ENCODE data around the gene MRPL57. TPM values are rescaled to one million over a fixed set of nuclear protein-coding genes. Genes with fewer than 3 reads are reported as not detected.

MRPL57 gene
- total and polyA plus RNA-seq, 4 donors, result 14.6 to 49.4 (median 21.6) TPM

- 83% methylated on average over 17 of the region's 17 CpGs for whole genome bisulfite sequencing
- Histone ChIP-seq H3K27ac (ENCODE audit: low read depth in 1 of 2, low read length in 2 of 2) (no peak overlapping the region), H3K4me3 (ENCODE audit: low read depth in 1 of 3, low read length in 3 of 3) (no peak overlapping the region), H3K27me3 (ENCODE audit: control insufficient read depth in 4 of 4, insufficient read depth in 4 of 4, low read length in 3 of 4) (no peaks in the 10 kb centered on the region), H3K9me3 (ENCODE audit: control insufficient read depth in 4 of 4, low read length in 3 of 4) (peaks cover 0 to 3% (median 0%) of the 10 kb centered on the region in 4 donors), H3K4me1 (ENCODE audit: control insufficient read depth in 4 of 4, insufficient read depth in 4 of 4, low read length in 3 of 4) (no peaks in the 10 kb centered on the region), H3K36me3 (ENCODE audit: control insufficient read depth in 4 of 4, insufficient read depth in 3 of 4, low read depth in 1 of 4, low read length in 3 of 4) (no peaks in the 10 kb centered on the region), H3K9ac (ENCODE audit: low read depth in 1 of 2, low read length in 2 of 2) (no peak overlapping the region)
- no peak for DNase-seq (ENCODE audit: low spot score)
- TF ChIP-seq NR2F2 (IDR thresholded peaks at IDR 0.05), result no peak
- no peak for TF ChIP-seq ZBTB33 (IDR thresholded peaks at IDR 0.05)
- no peak for TF ChIP-seq MAX (IDR thresholded peaks at IDR 0.05)
- TF ChIP-seq REST (IDR thresholded peaks at IDR 0.05), result no peak
- no peak for TF ChIP-seq HNF4A (conservative IDR thresholded peaks at IDR 0.05)
- TF ChIP-seq ATF3 (IDR thresholded peaks at IDR 0.05), result no peak
- TF ChIP-seq HNF4G (IDR thresholded peaks at IDR 0.05), result no peak
These were observed 49.6 kb downstream of the MRPL57 start for GRCh38 chr13:21225841-21226581.

GRCh38 chr13:21227917-21228316 is 51.5 kb downstream of the MRPL57 start:
- H3K9me3 ChIP-seq (ENCODE audit: control insufficient read depth in 4 of 4, low read length in 3 of 4), result no peaks in the 10 kb centered on the region
- H3K4me1 ChIP-seq (ENCODE audit: control insufficient read depth in 4 of 4, insufficient read depth in 4 of 4, low read length in 3 of 4), result no peaks in the 10 kb centered on the region
- H3K27me3 ChIP-seq (ENCODE audit: control insufficient read depth in 4 of 4, insufficient read depth in 4 of 4, low read length in 3 of 4), result no peaks in the 10 kb centered on the region
- 89% methylated on average over 7 of the region's 7 CpGs for WGBS
- DNase-seq (ENCODE audit: low spot score), result no peak
- H3K27ac ChIP-seq (ENCODE audit: low read depth in 1 of 2, low read length in 2 of 2), result no peak overlapping the region
- TF ChIP-seq HNF4G (IDR thresholded peaks at IDR 0.05) (no peak), YY1 (IDR thresholded peaks at IDR 0.05) (no peak), HNF4A (conservative IDR thresholded peaks at IDR 0.05) (no peak), GABPA (IDR thresholded peaks at IDR 0.05 in 1 of 2, conservative IDR thresholded peaks at IDR 0.05 in 1 of 2) (no peak), EGR1 (IDR thresholded peaks at IDR 0.05; ENCODE audit: low read depth in 2 of 2) (no peak), ATF3 (IDR thresholded peaks at IDR 0.05) (no peak), ZBTB33 (IDR thresholded peaks at IDR 0.05) (no peak), FOXA2 (IDR thresholded peaks at IDR 0.05) (no peak), RXRA (IDR thresholded peaks at IDR 0.05) (no peak), SP1 (IDR thresholded peaks at IDR 0.05) (no peak), NR2F2 (IDR thresholded peaks at IDR 0.05) (no peak), RAD21 (IDR thresholded peaks at IDR 0.05) (no peak), MAX (IDR thresholded peaks at IDR 0.05) (no peak), JUND (IDR thresholded peaks at IDR 0.05) (no peak)
- H3K36me3 ChIP-seq (ENCODE audit: control insufficient read depth in 4 of 4, insufficient read depth in 3 of 4, low read depth in 1 of 4, low read length in 3 of 4), result no peaks in the 10 kb centered on the region
- H3K9ac ChIP-seq (ENCODE audit: low read depth in 1 of 2, low read length in 2 of 2), result no peak overlapping the region
- H3K4me3 ChIP-seq (ENCODE audit: low read depth in 1 of 3, low read length in 3 of 3), result no peak overlapping the region
